OCI-LY1 (cell line): Measurements from ENCODE around the gene ERRFI1.

Experiments
- H2AFZ ChIP-seq: fragments of 200-600 bp; sonication (generic), shearing (Covaris generic); 2 replicates; pipeline ENCODE4 v1.6.0; 2014; ENCODE audit warnings: antibody characterized with exemption, mild to moderate bottlenecking, low read length
- H3F3A ChIP-seq: fragments of 200-600 bp; sonication (generic), shearing (Covaris generic); 2 replicates; pipeline ENCODE4 v1.6.0; 2014; ENCODE audit warnings: mild to moderate bottlenecking, antibody characterized with exemption, low read length, moderate library complexity; ENCODE audit not compliant: insufficient read depth
- H3K27ac ChIP-seq: fragments of 200-600 bp; sonication (generic); 2 replicates; pipeline ENCODE4 v1.5.1; 2014; ENCODE audit warnings: low read length, mixed run types, mild to moderate bottlenecking, low read depth; ENCODE audit not compliant: poor library complexity, severe bottlenecking
- H3K27me3 ChIP-seq: fragments of 200-600 bp; sonication (generic); 2 replicates; pipeline ENCODE4 v1.6.0; 2014; ENCODE audit warnings: antibody characterized with exemption, mild to moderate bottlenecking, low read length, moderate library complexity; ENCODE audit not compliant: insufficient read depth
- H3K36me3 ChIP-seq: fragments of 200-600 bp; sonication (generic); 2 replicates; pipeline ENCODE4 v1.6.1; 2014; ENCODE audit warnings: mild to moderate bottlenecking, antibody characterized with exemption, low read length, moderate library complexity, mixed read lengths; ENCODE audit not compliant: insufficient read depth
- H3K4me1 ChIP-seq: fragments of 200-600 bp; sonication (generic); 2 replicates; pipeline ENCODE4 v1.5.1; 2014; ENCODE audit warnings: mild to moderate bottlenecking, low read length, moderate library complexity; ENCODE audit not compliant: insufficient read depth, severe bottlenecking
- H3K4me2 ChIP-seq: fragments of 200-600 bp; sonication (generic), shearing (Covaris generic); 2 replicates; pipeline ENCODE4 v1.6.1; 2014; ENCODE audit warnings: low read length
- H3K4me3 ChIP-seq: fragments of 200-600 bp; sonication (generic); 2 replicates; pipeline ENCODE4 v1.5.1; 2014; ENCODE audit warnings: low read length, low read depth, mild to moderate bottlenecking, mixed read lengths; ENCODE audit not compliant: poor library complexity, severe bottlenecking
- H3K79me2 ChIP-seq: fragments of 200-600 bp; shearing (Covaris generic); 2 replicates; pipeline ENCODE4 v1.6.1; 2016; ENCODE audit warnings: mixed run types, low read length, mixed read lengths; ENCODE audit not compliant: insufficient read depth
- H3K9ac ChIP-seq: fragments of 200-600 bp; sonication (generic), shearing (Covaris generic); 2 replicates; pipeline ENCODE4 v1.6.1; 2014; ENCODE audit warnings: mild to moderate bottlenecking, low read length, mixed read lengths
- H3K9me2 ChIP-seq: fragments of 200-600 bp; sonication (generic), shearing (Covaris generic); 2 replicates; pipeline ENCODE4 v1.6.1; 2014; ENCODE audit warnings: low read depth, mild to moderate bottlenecking, low read length, mixed read lengths
- H3K9me3 ChIP-seq: fragments of 200-600 bp; shearing (Covaris generic); 2 replicates; pipeline ENCODE4 v1.6.1; 2014; ENCODE audit warnings: low read length, mixed read lengths
- H4K20me1 ChIP-seq: fragments of 200-600 bp; sonication (generic), shearing (Covaris generic); 2 replicates; pipeline ENCODE4 v1.6.0; 2016; ENCODE audit warnings: mild to moderate bottlenecking, low read length; ENCODE audit not compliant: insufficient read depth
- CTCF ChIP-seq: fragments of 200-600 bp; sonication (generic), shearing (Covaris generic); IDR thresholded peaks from 2 replicates; pipeline ENCODE4 v1.5.1; 2017; ENCODE audit warnings: mild to moderate bottlenecking, antibody characterized with exemption, low read length, moderate library complexity, mixed read lengths
- EZH2 ChIP-seq: fragments of 200-600 bp; sonication (generic), shearing (Covaris generic); IDR thresholded peaks from 2 replicates; pipeline ENCODE4 v1.8.0; 2017; ENCODE audit warnings: borderline replicate concordance, mixed run types, mild to moderate bottlenecking, antibody characterized with exemption, low read length, moderate library complexity, mixed read lengths

Gene ERRFI1

GRCh38 chr1:7992885-7993284, 33.2 kb downstream of the ERRFI1 start:
- H3K9ac ChIP-seq: no peak overlapping the region
- H3K9me2 ChIP-seq: no peaks in the 10 kb centered on the region
- no peaks in the 10 kb centered on the region for H3K4me1 ChIP-seq
- no peak overlapping the region for H3K27ac ChIP-seq
- H3F3A ChIP-seq: no peaks in the 10 kb centered on the region
- no peaks in the 10 kb centered on the region for H3K27me3 ChIP-seq
- H2AFZ ChIP-seq: no peak overlapping the region
- no peaks in the 10 kb centered on the region; the same call in 1 of the 2 replicates for H3K36me3 ChIP-seq
- H3K4me2 ChIP-seq: no peak overlapping the region
- no peaks in the 10 kb centered on the region for H3K9me3 ChIP-seq
- H3K79me2 ChIP-seq: no peaks in the 10 kb centered on the region
- no peak overlapping the region for H3K4me3 ChIP-seq
- TF ChIP-seq CTCF (no peak), EZH2 (no peak)
- no peaks in the 10 kb centered on the region for H4K20me1 ChIP-seq

- H4K20me1 ChIP-seq: no peaks in the 10 kb centered on the region
- H3K9me2 ChIP-seq: no peaks in the 10 kb centered on the region
- H3F3A ChIP-seq: no peaks in the 10 kb centered on the region
- no peaks in the 10 kb centered on the region for H3K79me2 ChIP-seq
- no peaks in the 10 kb centered on the region for H3K9me3 ChIP-seq
- H3K27ac ChIP-seq: no peak overlapping the region
- no peaks in the 10 kb centered on the region for H3K4me1 ChIP-seq
- no peaks in the 10 kb centered on the region; the same call in 1 of the 2 replicates for H3K36me3 ChIP-seq
- H3K9ac ChIP-seq: no peak overlapping the region
- no peak overlapping the region for H3K4me3 ChIP-seq
- TF ChIP-seq EZH2 (no peak), CTCF (no peak)
- no peak overlapping the region for H3K4me2 ChIP-seq
- H3K27me3 ChIP-seq: no peaks in the 10 kb centered on the region
- no peak overlapping the region for H2AFZ ChIP-seq
Measured at GRCh38 chr1:7991504-7992440, 34.3 kb downstream of the ERRFI1 start.

- Histone ChIP-seq H3K9me3 (no peaks in the 10 kb centered on the region), H4K20me1 (no peaks in the 10 kb centered on the region), H3F3A (no peaks in the 10 kb centered on the region), H3K27ac (no peak overlapping the region), H3K27me3 (no peaks in the 10 kb centered on the region), H3K79me2 (no peaks in the 10 kb centered on the region), H3K4me1 (no peaks in the 10 kb centered on the region), H2AFZ (no peak overlapping the region), H3K9me2 (no peaks in the 10 kb centered on the region), H3K4me2 (no peak overlapping the region), H3K4me3 (no peak overlapping the region), H3K9ac (no peak overlapping the region), H3K36me3 (peaks cover 17% of the 10 kb centered on the region)
- no peak for TF ChIP-seq EZH2
Measured at GRCh38 chr1:7989762-7990428, 36.2 kb downstream of the ERRFI1 start.
